Stimulated activated CD8-positive, alpha-beta memory T cell treated with anti-CD3 and anti-CD28 coated beads, Interleukin-4, amount 100 ng/mL, for 24 hours (primary cell): ENCODE measurements around the gene GET4.

Experiments used
- DNase-seq: peaks from one replicate; pipeline ENCODE4 v3.0.0-alpha.2; 2020; ENCODE audit warnings: low read depth

GET4 gene

GRCh38 chr7:876077-876971 lies at the start of gene GET4:
TSS of gene GET4 (plus strand) at chr7:876554. CDS start at chr7:876646, 92 bp downstream.
- peak; percentile 88 for DNase-seq

- no peak for DNase-seq
These were observed 47.4 kb upstream of the GET4 start for GRCh38 chr7:828793-829561.

GRCh38 chr7:830069-830468 lies 46.3 kb upstream of the GET4 start:
- no peak for DNase-seq

- DNase-seq = no peak
These were observed 44.7 kb upstream of the GET4 start for GRCh38 chr7:831596-832166.

GRCh38 chr7:832167-832967 lies 44.0 kb upstream of the GET4 start, which contains the start of gene SUN1:
TSS of gene SUN1 (plus strand) at chr7:832476. CDS start at chr7:832525, 49 bp downstream.
- DNase-seq = peak; percentile 37

- DNase-seq = no peak
These were observed 43.4 kb upstream of the GET4 start for GRCh38 chr7:832968-833424.

GRCh38 chr7:833601-834258 lies 42.6 kb upstream of the GET4 start:
- DNase-seq = no peak

- DNase-seq = no peak
These were observed 42.1 kb upstream of the GET4 start for GRCh38 chr7:834277-834676.

GRCh38 chr7:835021-835420 lies 41.3 kb upstream of the GET4 start:
- DNase-seq = no peak

GRCh38 chr7:835485-836401 lies 40.6 kb upstream of the GET4 start:
- DNase-seq = no peak

GRCh38 chr7:836429-836828 lies 39.9 kb upstream of the GET4 start:
- no peak for DNase-seq

GRCh38 chr7:837001-837400 lies 39.4 kb upstream of the GET4 start:
- DNase-seq = no peak

GRCh38 chr7:840001-840600 lies 36.3 kb upstream of the GET4 start:
- DNase-seq = no peak

GRCh38 chr7:841943-842342 lies 34.4 kb upstream of the GET4 start:
- DNase-seq = no peak

GRCh38 chr7:842431-843031 lies 33.8 kb upstream of the GET4 start:
- DNase-seq = no peak

- no peak for DNase-seq
These were observed 33.1 kb upstream of the GET4 start for GRCh38 chr7:843230-843629.

- DNase-seq = no peak
These were observed 32.3 kb upstream of the GET4 start for GRCh38 chr7:844043-844442.

- DNase-seq = no peak
These were observed 31.8 kb upstream of the GET4 start for GRCh38 chr7:844514-844913.

GRCh38 chr7:845091-845490 lies 31.3 kb upstream of the GET4 start:
- no peak for DNase-seq
